HepG2 (cell line): ENCODE data around the gene WBP1. TPM values are rescaled to one million over a fixed set of nuclear protein-coding genes. Genes with fewer than 3 reads are reported as not detected.

Experiments
- ELF1 ChIP-seq: sonication (generic); formaldehyde crosslinking; IDR thresholded peaks from 2 replicates; pipeline ENCODE4 v1.4.0; 2020; ENCODE audit warnings: missing genetic modification reagents
- FOXO1 ChIP-seq: sonication (generic); formaldehyde crosslinking; IDR thresholded peaks from 2 replicates; pipeline ENCODE4 v1.4.0; 2020; ENCODE audit warnings: missing genetic modification reagents
- HDAC1 ChIP-seq: sonication (generic); formaldehyde crosslinking; IDR thresholded peaks from 2 replicates; pipeline ENCODE4 v1.5.1; 2020; ENCODE audit warnings: mild to moderate bottlenecking, missing genetic modification reagents
- JDP2 ChIP-seq: sonication (generic); formaldehyde crosslinking; IDR thresholded peaks from 2 replicates; pipeline ENCODE4 v1.8.1; 2022; ENCODE audit warnings: missing genetic modification reagents, borderline replicate concordance
- KAT7 ChIP-seq: IDR thresholded peaks from 2 replicates; pipeline ENCODE4 v1.6.1; 2018; ENCODE audit warnings: borderline replicate concordance, missing compliant biosample characterization
- NFYC ChIP-seq: IDR thresholded peaks from 2 replicates; pipeline ENCODE4 v1.6.1; 2016; ENCODE audit warnings: missing genetic modification reagents, missing compliant biosample characterization
- NPAS2 ChIP-seq: sonication (generic); formaldehyde crosslinking; IDR thresholded peaks from 2 replicates; pipeline ENCODE4 v1.8.0; 2022; ENCODE audit warnings: mild to moderate bottlenecking, missing genetic modification reagents, borderline replicate concordance
- PHB2 ChIP-seq: fragments of 450-650 bp; IDR thresholded peaks from 2 replicates; pipeline ENCODE4 v1.6.1; 2018; ENCODE audit not compliant: partially characterized antibody
- TAF1 ChIP-seq: sonication (generic); formaldehyde crosslinking; IDR thresholded peaks from 2 replicates; pipeline ENCODE4 v1.4.0; 2020; ENCODE audit warnings: missing genetic modification reagents
- ZEB1 ChIP-seq: IDR thresholded peaks from 2 replicates; pipeline ENCODE4 v1.6.1; 2012; ENCODE audit warnings: mild to moderate bottlenecking, low read depth, inconsistent platforms; ENCODE audit not compliant: insufficient replicate concordance
- ZFP36 ChIP-seq: fragments of 150-350 bp; IDR thresholded peaks from 2 replicates; pipeline ENCODE4 v1.6.1; 2018; ENCODE audit warnings: borderline replicate concordance, low read length, low read depth; ENCODE audit not compliant: partially characterized antibody
- ZFX ChIP-seq: sonication (generic); formaldehyde crosslinking; IDR thresholded peaks from 2 replicates; pipeline ENCODE4 v1.4.0; 2020; ENCODE audit warnings: mild to moderate bottlenecking, low read depth, missing genetic modification reagents, moderate library complexity
- ZNF329 ChIP-seq: sonication (generic); formaldehyde crosslinking; IDR thresholded peaks from 2 replicates; pipeline ENCODE4 v1.9.0; 2021; ENCODE audit warnings: low read depth, mild to moderate bottlenecking, missing genetic modification reagents
- ZNF543 ChIP-seq: sonication (generic); formaldehyde crosslinking; IDR thresholded peaks from 2 replicates; pipeline ENCODE4 v1.4.0; 2020; ENCODE audit warnings: mild to moderate bottlenecking, missing genetic modification reagents
- ZNF546 ChIP-seq: sonication (generic); formaldehyde crosslinking; conservative IDR thresholded peaks from 2 replicates; pipeline ENCODE4 v1.8.1; 2023; ENCODE audit warnings: mild to moderate bottlenecking, missing genetic modification reagents
- ZNF792 ChIP-seq: IDR thresholded peaks from 2 replicates; pipeline ENCODE4 v1.6.1; 2016
- polyA plus RNA-seq, 8 experiments: library from polyadenylated mRNA; depleted of rRNA in 3 of 8; stranded (reverse) in 7 of 8; unstranded in 1 of 8; fragments of >200 nt; fragmentation: Illumina TruSeq in 4 of 8; extraction: Trizol in 4 of 8; gene quantifications; 2 replicates each; pipeline versions ENCODE4 v1.2.1 to v1.2.3, GENCODE V29; 2011 to 2016; ENCODE audit warnings: low read depth in 4 of 8, missing spikeins in 1 of 8, mixed read lengths in 1 of 8; ENCODE audit not compliant: insufficient read depth in 1 of 8
- total RNA-seq, 5 experiments: library from RNA; depleted of rRNA; stranded (reverse); fragments of >200 nt; fragmentation: Illumina TruSeq; extraction: Trizol; gene quantifications; 2 replicates each; pipeline ENCODE4 v1.2.3, GENCODE V29; 2016; ENCODE audit warnings: low read depth in 1 of 5
- TF ChIP-seq, protein P1 (sequence below): IDR thresholded peaks from 2 replicates; pipeline ENCODE4 v1.6.1; 2016
- TF ChIP-seq, protein P2 (sequence below): sonication (generic); formaldehyde crosslinking; IDR thresholded peaks from one replicate; pipeline ENCODE4 v1.5.1; 2020; ENCODE audit warnings: mild to moderate bottlenecking, missing genetic modification reagents; ENCODE audit errors: not compliant biosample characterization
- TF ChIP-seq, protein P3 (sequence below): IDR thresholded peaks from 2 replicates; pipeline ENCODE4 v1.6.1; 2018; ENCODE audit warnings: missing genetic modification reagents, mild to moderate bottlenecking, missing compliant biosample characterization

Gene WBP1
- total and polyA plus RNA-seq, 2 of the 13 experiments (the other 11 are each of a cell fraction or from before 2014, with no cell fraction given): 38.8 to 85.7 TPM

- TF ChIP-seq ZNF546 (peak; percentile 81; the same call in 1 of the 2 replicates), ZEB1 (peak; percentile 81), PHB2 (no peak), ZNF329 (CRISPR knock-in tag) (peak; percentile 82), NPAS2 (CRISPR knock-in tag) (no peak), ZNF543 (CRISPR knock-in tag) (peak; percentile 95; the same call in 1 of the 2 replicates), FOXO1 (peak; percentile 85; the same call in 1 of the 2 replicates), ZFX (CRISPR knock-in tag) (peak; percentile 100), TAF1 (CRISPR knock-in tag) (peak; percentile 83; the same call in 1 of the 2 replicates), HDAC1 (CRISPR knock-in tag) (peak; percentile 98), JDP2 (CRISPR knock-in tag) (no peak; the same call in 1 of the 2 replicates), ZFP36 (no peak), ELF1 (peak; percentile 97), KAT7 (peak; percentile 90), NFYC (peak; percentile 73), ZNF792 (peak; percentile 64; the same call in 1 of the 2 replicates)
- TF ChIP-seq, protein P1, sequence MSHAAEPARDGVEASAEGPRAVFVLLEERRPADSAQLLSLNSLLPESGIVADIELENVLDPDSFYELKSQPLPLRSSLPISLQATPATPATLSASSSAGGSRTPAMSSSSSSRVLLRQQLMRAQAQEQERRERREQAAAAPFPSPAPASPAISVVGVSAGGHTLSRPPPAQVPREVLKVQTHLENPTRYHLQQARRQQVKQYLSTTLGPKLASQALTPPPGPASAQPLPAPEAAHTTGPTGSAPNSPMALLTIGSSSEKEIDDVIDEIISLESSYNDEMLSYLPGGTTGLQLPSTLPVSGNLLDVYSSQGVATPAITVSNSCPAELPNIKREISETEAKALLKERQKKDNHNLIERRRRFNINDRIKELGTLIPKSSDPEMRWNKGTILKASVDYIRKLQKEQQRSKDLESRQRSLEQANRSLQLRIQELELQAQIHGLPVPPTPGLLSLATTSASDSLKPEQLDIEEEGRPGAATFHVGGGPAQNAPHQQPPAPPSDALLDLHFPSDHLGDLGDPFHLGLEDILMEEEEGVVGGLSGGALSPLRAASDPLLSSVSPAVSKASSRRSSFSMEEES (CRISPR knock-in tag): peak; percentile 77
- TF ChIP-seq, protein P2, sequence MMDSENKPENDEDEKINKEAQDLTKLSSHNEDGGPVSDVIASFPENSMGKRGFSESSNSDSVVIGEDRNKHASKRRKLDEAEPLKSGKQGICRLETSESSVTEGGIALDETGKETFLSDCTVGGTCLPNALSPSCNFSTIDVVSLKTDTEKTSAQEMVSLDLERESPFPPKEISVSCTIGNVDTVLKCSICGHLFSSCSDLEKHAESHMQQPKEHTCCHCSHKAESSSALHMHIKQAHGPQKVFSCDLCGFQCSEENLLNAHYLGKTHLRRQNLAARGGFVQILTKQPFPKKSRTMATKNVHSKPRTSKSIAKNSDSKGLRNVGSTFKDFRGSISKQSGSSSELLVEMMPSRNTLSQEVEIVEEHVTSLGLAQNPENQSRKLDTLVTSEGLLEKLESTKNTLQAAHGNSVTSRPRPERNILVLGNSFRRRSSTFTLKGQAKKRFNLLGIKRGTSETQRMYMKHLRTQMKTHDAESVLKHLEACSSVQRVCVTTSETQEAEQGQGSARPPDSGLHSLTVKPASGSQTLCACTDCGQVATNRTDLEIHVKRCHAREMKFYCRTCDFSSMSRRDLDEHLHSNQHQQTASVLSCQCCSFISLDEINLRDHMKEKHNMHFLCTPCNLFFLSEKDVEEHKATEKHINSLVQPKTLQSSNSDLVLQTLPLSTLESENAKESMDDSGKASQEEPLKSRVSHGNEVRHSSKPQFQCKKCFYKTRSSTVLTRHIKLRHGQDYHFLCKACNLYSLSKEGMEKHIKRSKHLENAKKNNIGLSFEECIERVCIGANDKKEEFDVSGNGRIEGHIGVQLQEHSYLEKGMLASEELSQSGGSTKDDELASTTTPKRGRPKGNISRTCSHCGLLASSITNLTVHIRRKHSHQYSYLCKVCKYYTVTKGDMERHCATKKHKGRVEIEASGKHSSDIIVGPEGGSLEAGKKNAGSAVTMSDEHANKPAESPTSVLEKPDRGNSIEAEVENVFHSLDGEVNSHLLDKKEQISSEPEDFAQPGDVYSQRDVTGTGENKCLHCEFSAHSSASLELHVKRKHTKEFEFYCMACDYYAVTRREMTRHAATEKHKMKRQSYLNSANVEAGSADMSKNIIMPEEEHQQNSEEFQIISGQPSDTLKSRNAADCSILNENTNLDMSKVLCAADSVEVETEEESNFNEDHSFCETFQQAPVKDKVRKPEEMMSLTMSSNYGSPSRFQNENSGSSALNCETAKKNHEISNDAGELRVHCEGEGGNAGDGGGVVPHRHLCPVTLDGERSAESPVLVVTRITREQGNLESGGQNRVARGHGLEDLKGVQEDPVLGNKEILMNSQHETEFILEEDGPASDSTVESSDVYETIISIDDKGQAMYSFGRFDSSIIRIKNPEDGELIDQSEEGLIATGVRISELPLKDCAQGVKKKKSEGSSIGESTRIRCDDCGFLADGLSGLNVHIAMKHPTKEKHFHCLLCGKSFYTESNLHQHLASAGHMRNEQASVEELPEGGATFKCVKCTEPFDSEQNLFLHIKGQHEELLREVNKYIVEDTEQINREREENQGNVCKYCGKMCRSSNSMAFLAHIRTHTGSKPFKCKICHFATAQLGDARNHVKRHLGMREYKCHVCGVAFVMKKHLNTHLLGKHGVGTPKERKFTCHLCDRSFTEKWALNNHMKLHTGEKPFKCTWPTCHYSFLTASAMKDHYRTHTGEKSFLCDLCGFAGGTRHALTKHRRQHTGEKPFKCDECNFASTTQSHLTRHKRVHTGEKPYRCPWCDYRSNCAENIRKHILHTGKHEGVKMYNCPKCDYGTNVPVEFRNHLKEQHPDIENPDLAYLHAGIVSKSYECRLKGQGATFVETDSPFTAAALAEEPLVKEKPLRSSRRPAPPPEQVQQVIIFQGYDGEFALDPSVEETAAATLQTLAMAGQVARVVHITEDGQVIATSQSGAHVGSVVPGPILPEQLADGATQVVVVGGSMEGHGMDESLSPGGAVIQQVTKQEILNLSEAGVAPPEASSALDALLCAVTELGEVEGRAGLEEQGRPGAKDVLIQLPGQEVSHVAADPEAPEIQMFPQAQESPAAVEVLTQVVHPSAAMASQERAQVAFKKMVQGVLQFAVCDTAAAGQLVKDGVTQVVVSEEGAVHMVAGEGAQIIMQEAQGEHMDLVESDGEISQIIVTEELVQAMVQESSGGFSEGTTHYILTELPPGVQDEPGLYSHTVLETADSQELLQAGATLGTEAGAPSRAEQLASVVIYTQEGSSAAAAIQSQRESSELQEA (CRISPR knock-in tag): peak; percentile 87
- TF ChIP-seq, protein P3, sequence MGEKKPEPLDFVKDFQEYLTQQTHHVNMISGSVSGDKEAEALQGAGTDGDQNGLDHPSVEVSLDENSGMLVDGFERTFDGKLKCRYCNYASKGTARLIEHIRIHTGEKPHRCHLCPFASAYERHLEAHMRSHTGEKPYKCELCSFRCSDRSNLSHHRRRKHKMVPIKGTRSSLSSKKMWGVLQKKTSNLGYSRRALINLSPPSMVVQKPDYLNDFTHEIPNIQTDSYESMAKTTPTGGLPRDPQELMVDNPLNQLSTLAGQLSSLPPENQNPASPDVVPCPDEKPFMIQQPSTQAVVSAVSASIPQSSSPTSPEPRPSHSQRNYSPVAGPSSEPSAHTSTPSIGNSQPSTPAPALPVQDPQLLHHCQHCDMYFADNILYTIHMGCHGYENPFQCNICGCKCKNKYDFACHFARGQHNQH (CRISPR knock-in tag): peak; percentile 96
Observed at GRCh38 chr2:74472086-74472944, 14.1 kb downstream of the WBP1 start, which contains the start of gene MRPL53 (continued).
